Body of pancreas (tissue), 4 donors: ENCODE results near the gene SEPTIN5.

ENCODE experiments used
- CTCF ChIP-seq, 7 experiments: fragments of 450-650 bp in 4 of 7; fragments of 200-600 bp in 3 of 7; sonication (generic) in 3 of 7; IDR thresholded peaks; one replicate each; pipeline ENCODE4 v1.5.1; 2016 to 2019; ENCODE audit warnings: antibody characterized with exemption in 7 of 7
- POLR2A ChIP-seq, 3 donors: fragments of 450-650 bp; IDR thresholded peaks; one replicate each; pipeline ENCODE4 v1.6.1; 2016; ENCODE audit warnings: antibody characterized with exemption in 3 of 3, mild to moderate bottlenecking in 2 of 3

- TF ChIP-seq CTCF (IDR thresholded peaks at IDR 0.05) (no peak), POLR2A (IDR thresholded peaks at IDR 0.05) (no peak)
These were observed 51.4 kb downstream of the SEPTIN5 start for GRCh38 chr22:19765477-19766239.
